SK-N-MC (cell line): ENCODE measurements around the gene LTA.

Experiments used
- EZH2 ChIP-seq: fragments of 200-600 bp; sonication (generic); IDR thresholded peaks from one replicate; pipeline ENCODE4 v1.6.1; 2017; ENCODE audit warnings: antibody characterized with exemption
- FOXP2 ChIP-seq: optimal IDR thresholded peaks from 2 replicates; pipeline ENCODE3; 2011; ENCODE audit warnings: mild to moderate bottlenecking, moderate library complexity; ENCODE audit not compliant: insufficient read depth; ENCODE audit errors: extremely low read length, control extremely low read depth
- POLR2AphosphoS5 ChIP-seq: IDR thresholded peaks from 2 replicates; pipeline ENCODE4 v1.6.1; 2012; ENCODE audit warnings: mild to moderate bottlenecking, low read depth, low read length, borderline replicate concordance

- TF ChIP-seq EZH2, result no peak
- TF ChIP-seq POLR2AphosphoS5, result no peak
- no peak for TF ChIP-seq FOXP2
Measured at GRCh38 chr6:31581434-31582229, 9.5 kb downstream of the LTA start.
